Urinary bladder (tissue), 4 donors: ENCODE data around the gene MAP2K6. TPM values are rescaled to one million over a fixed set of nuclear protein-coding genes. Genes with fewer than 3 reads are reported as not detected.

Experiments used
- DNase-seq: peaks from one replicate; pipeline ENCODE4 v3.0.0-alpha.2; 2015; ENCODE audit errors: extremely low spot score
- H3K27ac ChIP-seq: one replicate; pipeline ENCODE4 v1.5.1; 2013; ENCODE audit warnings: low read depth, mild to moderate bottlenecking, moderate library complexity
- H3K36me3 ChIP-seq: one replicate; pipeline ENCODE4 v1.6.1; 2013; ENCODE audit warnings: mild to moderate bottlenecking, moderate library complexity; ENCODE audit not compliant: insufficient read depth
- H3K4me1 ChIP-seq: one replicate; pipeline ENCODE4 v1.6.1; 2013; ENCODE audit warnings: mild to moderate bottlenecking, moderate library complexity; ENCODE audit not compliant: insufficient read depth
- H3K4me3 ChIP-seq: one replicate; pipeline ENCODE4 v1.5.1; 2013; ENCODE audit warnings: low read depth, low read length
- WGBS: extraction: QIAGEN DNeasy Blood & Tissue Kit; methylation state at CpG from one replicate; pipeline ENCODE4 v1.1.7; 2013; 5-methylcytosine and 5-hydroxymethylcytosine counted together
- polyA plus RNA-seq: library from polyadenylated mRNA; stranded (reverse); fragments of 200-250 nt; gene quantifications from one replicate; pipeline ENCODE4 v1.2.3, GENCODE V29; 2013
- total RNA-seq: library from RNA; depleted of rRNA; stranded (reverse); fragments of >200 nt; gene quantifications from one replicate; pipeline ENCODE4 v1.2.3, GENCODE V29; 2014
- donor health status: healthy with polysubstance abuse.
- donor health status: healthy.

Gene MAP2K6
- total and polyA plus RNA-seq, 2 donors: 2.6 to 32.3 TPM

DNA sequence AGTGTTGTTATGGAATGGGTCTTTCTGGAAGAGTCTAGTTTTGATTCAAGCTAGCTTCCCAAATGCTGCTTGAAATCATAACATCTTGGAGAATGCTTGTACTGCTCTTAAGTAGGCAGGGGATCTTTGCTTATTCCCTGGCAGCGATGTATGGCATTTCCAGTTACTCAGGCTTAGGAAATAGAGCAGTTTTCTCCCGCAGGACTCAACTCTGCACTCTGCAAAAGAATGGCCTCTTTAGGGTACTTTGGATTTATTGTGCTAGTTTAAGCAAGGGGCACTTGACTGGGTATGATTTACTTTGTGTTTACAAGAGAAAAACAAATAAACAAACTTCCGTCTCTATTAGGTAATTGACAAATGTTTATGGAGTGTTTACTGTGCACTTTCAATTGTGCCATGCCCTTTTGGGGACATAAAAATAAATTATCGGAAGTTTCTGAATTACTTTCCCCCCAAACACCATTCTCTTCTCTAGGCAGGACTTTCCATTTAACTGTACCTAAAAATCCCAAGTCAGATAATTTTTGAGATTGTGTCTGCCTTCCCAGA is 164.0 kb downstream of the MAP2K6 start:
- Histone ChIP-seq H3K4me3 (no peak overlapping the region), H3K27ac (no peak overlapping the region), H3K4me1 (no peaks in the 10 kb centered on the region), H3K36me3 (no peaks in the 10 kb centered on the region)
- 63% methylated on average over 4 of the region's 4 CpGs for WGBS
- no peak for DNase-seq

DNA sequence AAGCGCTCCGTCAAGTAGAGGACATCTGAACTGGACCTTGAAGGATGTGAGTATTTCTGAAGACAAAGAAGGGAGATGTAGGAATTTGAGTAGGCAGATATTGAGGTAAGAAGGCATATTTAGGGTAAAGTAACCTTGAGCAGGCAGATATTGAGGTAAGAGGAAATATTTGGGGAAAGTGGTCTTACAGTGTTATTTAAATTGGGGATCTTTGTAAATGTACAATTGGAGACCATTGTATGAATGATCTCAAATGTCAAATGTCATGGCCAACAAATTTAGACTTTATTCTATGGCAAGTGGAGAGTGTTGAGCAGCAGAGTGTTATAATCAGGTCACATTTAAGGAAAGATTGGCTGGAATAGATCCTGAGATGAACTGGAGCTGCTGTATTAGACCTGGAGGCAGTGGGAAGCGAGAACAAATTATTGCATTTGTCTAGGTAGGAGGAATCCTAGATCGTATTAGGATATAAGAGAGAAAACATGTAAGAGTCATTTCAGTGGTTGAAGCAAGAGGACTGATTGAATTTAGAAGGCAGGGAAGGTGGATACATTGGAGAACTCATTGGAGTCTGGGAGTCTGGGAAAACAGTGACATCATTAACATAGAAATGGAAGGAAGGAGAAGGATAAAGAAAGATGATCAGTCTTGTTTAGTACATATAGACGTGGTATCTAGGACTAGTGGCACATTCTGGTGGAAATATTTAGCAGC is 165.6 kb downstream of the MAP2K6 start:
- H3K27ac ChIP-seq: no peak overlapping the region
- 87% methylated on average over 5 of the region's 5 CpGs for WGBS
- no peak for DNase-seq
- no peaks in the 10 kb centered on the region for H3K36me3 ChIP-seq
- H3K4me1 ChIP-seq: no peaks in the 10 kb centered on the region
- H3K4me3 ChIP-seq: no peak overlapping the region

DNA sequence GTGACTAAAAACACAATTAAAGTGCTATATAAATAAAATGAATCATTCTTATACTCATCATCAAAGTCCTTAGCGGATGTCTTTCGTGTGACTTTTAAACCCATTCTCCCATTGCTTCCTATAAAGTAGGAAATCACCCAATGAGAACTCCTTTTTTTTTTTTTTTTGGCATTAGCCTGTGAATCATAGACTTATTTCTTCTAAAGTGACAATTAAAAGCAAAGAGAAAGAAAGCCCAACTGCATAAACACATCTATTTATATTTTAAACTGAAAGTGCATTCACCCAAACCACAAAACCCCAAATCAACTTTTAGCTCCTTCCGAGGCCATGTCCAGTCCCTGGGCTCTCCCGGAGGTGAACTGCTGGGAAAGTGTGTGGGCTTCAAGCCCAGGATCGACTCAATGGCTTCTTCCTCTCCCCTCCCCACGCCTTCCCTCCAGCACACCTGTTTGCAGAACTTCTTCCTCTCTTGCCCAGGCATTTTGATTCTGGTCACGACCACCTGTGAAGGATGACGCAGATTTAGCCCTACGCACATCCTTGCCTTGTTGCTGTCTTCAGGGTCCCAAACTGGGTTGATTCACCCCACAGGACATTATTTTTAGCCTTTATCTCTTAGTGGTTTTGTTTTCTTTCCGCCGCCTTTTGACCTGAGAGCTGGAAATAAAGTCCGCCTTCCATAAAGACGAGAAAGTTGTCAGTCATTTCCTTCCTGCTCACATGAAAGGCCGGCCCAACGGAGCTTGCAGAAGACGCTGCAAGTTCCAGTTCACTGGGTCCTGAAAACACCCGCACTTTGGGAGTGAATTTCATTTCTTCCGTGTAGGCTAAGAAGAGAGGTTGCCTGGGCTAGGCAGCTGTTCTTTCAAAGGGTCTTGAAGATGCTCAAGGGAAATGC is 166.8 kb downstream of the MAP2K6 start:
- 72% methylated on average over 18 of the region's 18 CpGs for WGBS
- H3K27ac ChIP-seq: no peak overlapping the region
- DNase-seq: no peak
- H3K36me3 ChIP-seq: no peaks in the 10 kb centered on the region
- H3K4me3 ChIP-seq: no peak overlapping the region
- no peaks in the 10 kb centered on the region for H3K4me1 ChIP-seq

DNA sequence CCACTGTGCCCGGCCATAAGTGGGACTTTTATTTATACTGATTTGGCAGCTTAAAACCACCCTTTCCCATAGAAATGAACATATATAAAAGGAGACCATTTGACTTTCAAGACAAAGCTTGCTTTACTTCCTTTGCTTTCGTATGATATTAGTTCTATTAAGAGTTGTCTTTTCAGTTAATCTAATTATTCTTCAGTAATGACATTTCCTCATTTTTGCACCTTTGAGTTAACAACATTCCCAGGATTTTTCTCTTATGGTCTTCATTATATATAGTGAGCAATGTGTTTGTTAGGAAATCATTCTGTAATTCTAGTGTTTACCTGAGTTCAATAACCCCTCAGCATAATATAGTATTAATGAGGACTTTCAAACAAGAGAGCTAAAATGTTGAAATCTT is 173.8 kb downstream of the MAP2K6 start:
- H3K36me3 ChIP-seq: no peaks in the 10 kb centered on the region
- no peak for DNase-seq
- 56% methylated on average over 2 of the region's 2 CpGs for WGBS
- no peak overlapping the region for H3K4me3 ChIP-seq
- no peak overlapping the region for H3K27ac ChIP-seq
- no peaks in the 10 kb centered on the region for H3K4me1 ChIP-seq

GRCh38 chr17:69588827-69589239 is 174.3 kb downstream of the MAP2K6 start:
- DNase-seq: no peak
- H3K4me3 ChIP-seq: no peak overlapping the region
- 28% methylated on average over 5 of the region's 5 CpGs for WGBS
- no peaks in the 10 kb centered on the region for H3K36me3 ChIP-seq
- no peak overlapping the region for H3K27ac ChIP-seq
- H3K4me1 ChIP-seq: no peaks in the 10 kb centered on the region

DNA sequence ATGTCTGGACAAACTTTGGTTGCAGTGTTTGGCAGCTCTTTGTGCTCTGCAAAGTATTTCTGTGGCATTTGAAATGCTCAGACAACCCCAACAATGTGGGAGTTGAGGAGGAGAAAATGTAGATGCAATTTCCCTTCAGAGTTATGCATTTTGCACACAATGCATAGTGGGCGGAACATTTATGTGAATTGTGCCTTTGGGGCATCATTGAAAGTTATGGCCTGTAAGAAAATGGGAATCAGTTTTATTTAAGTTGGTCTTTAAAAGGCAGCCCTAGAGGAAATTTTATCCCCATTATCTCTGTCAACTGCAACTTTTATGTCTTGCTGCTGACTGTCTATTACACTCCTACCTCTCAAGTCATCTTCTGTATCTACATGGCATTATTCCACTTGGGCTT is 176.2 kb downstream of the MAP2K6 start:
- no peak for DNase-seq
- H3K4me3 ChIP-seq: no peak overlapping the region
- no peaks in the 10 kb centered on the region for H3K4me1 ChIP-seq
- H3K27ac ChIP-seq: no peak overlapping the region
- 95% methylated on average over 1 of the region's 1 CpG for WGBS
- no peaks in the 10 kb centered on the region for H3K36me3 ChIP-seq

- Histone ChIP-seq H3K36me3 (no peaks in the 10 kb centered on the region), H3K4me3 (no peak overlapping the region), H3K27ac (no peak overlapping the region), H3K4me1 (no peaks in the 10 kb centered on the region)
- 48% methylated on average over 3 of the region's 3 CpGs for WGBS
- DNase-seq: no peak
These were observed 178.3 kb downstream of the MAP2K6 start for GRCh38 chr17:69592692-69593350.

- Histone ChIP-seq H3K36me3 (no peaks in the 10 kb centered on the region), H3K27ac (no peak overlapping the region), H3K4me3 (no peak overlapping the region), H3K4me1 (no peaks in the 10 kb centered on the region)
- WGBS: 91% methylated on average over 2 of the region's 2 CpGs
- no peak for DNase-seq
These were observed 178.8 kb downstream of the MAP2K6 start for GRCh38 chr17:69593351-69593715.

DNA sequence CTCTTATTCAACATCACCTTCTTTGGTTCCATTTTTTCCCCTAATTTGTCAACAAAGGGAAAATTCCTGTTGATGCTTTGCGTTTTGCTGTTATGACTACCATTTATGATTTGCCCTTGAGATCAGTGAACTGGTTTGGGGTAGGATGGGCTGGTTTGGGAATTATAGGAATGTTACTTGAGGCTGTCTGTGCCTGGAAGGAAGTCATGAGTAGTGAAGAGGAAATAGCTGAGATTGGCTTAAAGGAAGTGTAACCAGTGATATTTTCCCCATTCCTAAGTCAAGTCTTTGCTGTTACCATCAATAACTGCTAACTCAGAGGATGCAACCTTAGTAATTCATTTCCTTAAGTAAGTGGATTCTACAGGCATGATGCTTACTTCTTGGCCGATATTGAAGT is 179.2 kb downstream of the MAP2K6 start:
- WGBS: 92% methylated on average over 2 of the region's 2 CpGs
- no peak for DNase-seq
- H3K36me3 ChIP-seq: no peaks in the 10 kb centered on the region
- H3K27ac ChIP-seq: no peak overlapping the region
- H3K4me3 ChIP-seq: no peak overlapping the region
- no peaks in the 10 kb centered on the region for H3K4me1 ChIP-seq

GRCh38 chr17:69594641-69595040 is 180.1 kb downstream of the MAP2K6 start:
- WGBS: 62% methylated on average over 4 of the region's 4 CpGs
- Histone ChIP-seq H3K4me1 (no peaks in the 10 kb centered on the region), H3K4me3 (no peak overlapping the region), H3K27ac (no peak overlapping the region), H3K36me3 (no peaks in the 10 kb centered on the region)
- DNase-seq: no peak

- no peak overlapping the region for H3K4me3 ChIP-seq
- no peaks in the 10 kb centered on the region for H3K4me1 ChIP-seq
- 83% methylated on average over 9 of the region's 9 CpGs for WGBS
- no peak for DNase-seq
- no peak overlapping the region for H3K27ac ChIP-seq
- H3K36me3 ChIP-seq: no peaks in the 10 kb centered on the region
These were observed 181.6 kb downstream of the MAP2K6 start for GRCh38 chr17:69596141-69596540.

GRCh38 chr17:69597898-69598692 is 183.6 kb downstream of the MAP2K6 start:
- no peak overlapping the region for H3K27ac ChIP-seq

DNA sequence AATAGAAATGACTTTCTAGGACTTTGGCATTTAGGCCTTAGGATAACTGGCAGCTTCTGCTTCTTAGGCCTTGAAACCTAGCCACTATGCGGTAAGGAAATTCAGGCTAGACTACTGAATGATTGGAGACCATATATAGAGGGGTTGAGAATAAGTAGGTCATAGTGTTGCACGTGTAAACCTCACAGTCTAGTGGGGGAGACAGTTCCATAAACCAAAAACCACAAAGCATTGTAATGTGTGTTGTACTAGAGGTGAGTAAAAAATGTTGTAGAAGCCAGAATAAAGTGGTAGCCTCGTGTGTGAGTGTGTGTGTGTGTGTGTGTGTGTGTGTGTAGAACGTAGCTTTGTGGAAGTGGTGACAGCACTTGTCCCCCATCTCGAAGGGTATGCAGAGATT is 188.5 kb downstream of the MAP2K6 start:
- no peak for DNase-seq
- 75% methylated on average over 5 of the region's 5 CpGs for WGBS
- Histone ChIP-seq H3K27ac (no peak overlapping the region), H3K4me3 (no peak overlapping the region), H3K36me3 (no peaks in the 10 kb centered on the region), H3K4me1 (no peaks in the 10 kb centered on the region)

More at GRCh38 chr17:69597898-69598692, 183.6 kb downstream of the MAP2K6 start:
- WGBS: 77% methylated on average over 7 of the region's 7 CpGs
- Histone ChIP-seq H3K36me3 (no peaks in the 10 kb centered on the region), H3K4me3 (no peak overlapping the region), H3K4me1 (no peaks in the 10 kb centered on the region)
- DNase-seq: no peak
